ENCODE measurements around the gene HMX2.

DNA sequence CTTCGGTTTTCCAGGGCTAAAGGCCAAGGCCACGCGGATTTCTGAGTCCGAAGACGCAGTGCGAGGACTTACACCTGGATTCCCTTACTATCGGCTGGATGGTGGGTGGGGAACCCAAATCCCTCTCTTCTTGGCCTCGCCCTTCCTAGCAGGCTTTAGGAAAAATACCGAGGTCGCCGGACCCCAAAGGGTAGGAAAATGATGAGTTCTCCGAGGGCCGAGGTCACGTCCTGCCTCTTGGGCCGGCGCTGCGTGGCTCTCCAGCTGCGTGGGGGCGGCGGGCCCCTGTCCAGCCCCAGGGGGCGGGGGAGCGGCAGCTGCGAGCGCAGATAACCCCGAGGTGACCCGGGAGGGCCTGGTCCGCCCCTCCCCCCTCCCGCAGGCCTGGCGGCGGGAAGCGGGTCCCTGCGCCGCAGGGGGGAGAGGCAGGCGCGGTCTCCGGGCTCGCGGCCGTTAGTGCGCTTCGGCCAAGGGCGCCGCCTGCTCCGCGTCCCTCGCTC lies 13.0 kb upstream of the HMX2 start:
- TF ChIP-seq, protein P1, sequence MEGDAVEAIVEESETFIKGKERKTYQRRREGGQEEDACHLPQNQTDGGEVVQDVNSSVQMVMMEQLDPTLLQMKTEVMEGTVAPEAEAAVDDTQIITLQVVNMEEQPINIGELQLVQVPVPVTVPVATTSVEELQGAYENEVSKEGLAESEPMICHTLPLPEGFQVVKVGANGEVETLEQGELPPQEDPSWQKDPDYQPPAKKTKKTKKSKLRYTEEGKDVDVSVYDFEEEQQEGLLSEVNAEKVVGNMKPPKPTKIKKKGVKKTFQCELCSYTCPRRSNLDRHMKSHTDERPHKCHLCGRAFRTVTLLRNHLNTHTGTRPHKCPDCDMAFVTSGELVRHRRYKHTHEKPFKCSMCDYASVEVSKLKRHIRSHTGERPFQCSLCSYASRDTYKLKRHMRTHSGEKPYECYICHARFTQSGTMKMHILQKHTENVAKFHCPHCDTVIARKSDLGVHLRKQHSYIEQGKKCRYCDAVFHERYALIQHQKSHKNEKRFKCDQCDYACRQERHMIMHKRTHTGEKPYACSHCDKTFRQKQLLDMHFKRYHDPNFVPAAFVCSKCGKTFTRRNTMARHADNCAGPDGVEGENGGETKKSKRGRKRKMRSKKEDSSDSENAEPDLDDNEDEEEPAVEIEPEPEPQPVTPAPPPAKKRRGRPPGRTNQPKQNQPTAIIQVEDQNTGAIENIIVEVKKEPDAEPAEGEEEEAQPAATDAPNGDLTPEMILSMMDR (IDR thresholded peaks at IDR 0.05; ENCODE audit: low read depth, low read length): no peak
- TF ChIP-seq MYC (IDR thresholded peaks at IDR 0.05; ENCODE audit: low read depth, low read length): no peak; the same call in 1 of the 2 replicates
- TF ChIP-seq POLR2A (IDR thresholded peaks at IDR 0.05; ENCODE audit: extremely low read depth, insufficient read length): no peak
- TF ChIP-seq, protein P2, sequence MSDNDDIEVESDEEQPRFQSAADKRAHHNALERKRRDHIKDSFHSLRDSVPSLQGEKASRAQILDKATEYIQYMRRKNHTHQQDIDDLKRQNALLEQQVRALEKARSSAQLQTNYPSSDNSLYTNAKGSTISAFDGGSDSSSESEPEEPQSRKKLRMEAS (IDR thresholded peaks at IDR 0.05; ENCODE audit: low read depth, low read length): no peak
